Calu3 (cell line): Measurements from ENCODE around the gene MACROD1. TPM values are rescaled to one million over a fixed set of nuclear protein-coding genes. Genes with fewer than 3 reads are reported as not detected.

Experiments
- BruUV-seq: library from RNA; stranded (reverse); fragments of 400-500 nt; replicated peaks from 2 replicates; lab custom pipeline; 2021; lab: Mats Ljungman, UMichigan
- CTCF ChIA-PET: fragments of 300-600 bp; sonication (Branson Sonifier 250); formaldehyde crosslinking; loops from one replicate; lab custom pipeline; 2022; ENCODE audit warnings: antibody characterized with exemption; lab: Charles Lee
- DNase-seq: peaks from one replicate; pipeline ENCODE4 v3.0.0; 2022
- H3K27ac Mint-ChIP-seq: one replicate; pipeline ENCODE4 v1.8.0; 2022; ENCODE audit warnings: mixed read lengths; ENCODE audit not compliant: unreplicated experiment
- H3K27me3 Mint-ChIP-seq: one replicate; pipeline ENCODE4 v1.8.0; 2022; ENCODE audit warnings: mixed read lengths; ENCODE audit not compliant: unreplicated experiment
- H3K36me3 Mint-ChIP-seq: one replicate; pipeline ENCODE4 v1.8.0; 2022; ENCODE audit warnings: mild to moderate bottlenecking, moderate library complexity, mixed read lengths; ENCODE audit not compliant: insufficient read depth, unreplicated experiment
- H3K4me1 Mint-ChIP-seq: one replicate; pipeline ENCODE4 v1.8.0; 2022; ENCODE audit warnings: mild to moderate bottlenecking, low read depth, mixed read lengths; ENCODE audit not compliant: unreplicated experiment
- H3K4me3 Mint-ChIP-seq: one replicate; pipeline ENCODE4 v1.8.0; 2022; ENCODE audit warnings: mild to moderate bottlenecking, low read depth, moderate library complexity, mixed read lengths; ENCODE audit not compliant: unreplicated experiment
- H3K9me3 Mint-ChIP-seq: one replicate; pipeline ENCODE4 v1.8.0; 2022; ENCODE audit warnings: low read depth, mixed read lengths; ENCODE audit not compliant: unreplicated experiment
- intact Hi-C: fragments of 100-400 bp; cut with micrococcal nuclease; formaldehyde crosslinking; loops from one replicate; pipeline ENCODE4 v1.10.0; 2022; ENCODE audit not compliant: unreplicated experiment
- total RNA-seq: library from RNA; stranded (reverse); gene quantifications from 2 replicates; pipeline ENCODE4 v1.2.3, GENCODE V29; 2022
- TF ChIP-seq, protein P1 (sequence below): fragments of 200-600 bp; IDR thresholded peaks from one replicate; pipeline ENCODE4 v1.8.0; 2022; ENCODE audit warnings: antibody characterized with exemption; ENCODE audit not compliant: unreplicated experiment

Gene MACROD1
- total RNA-seq, 1 experiment from 2014 or later, result 35.7 TPM

DNA sequence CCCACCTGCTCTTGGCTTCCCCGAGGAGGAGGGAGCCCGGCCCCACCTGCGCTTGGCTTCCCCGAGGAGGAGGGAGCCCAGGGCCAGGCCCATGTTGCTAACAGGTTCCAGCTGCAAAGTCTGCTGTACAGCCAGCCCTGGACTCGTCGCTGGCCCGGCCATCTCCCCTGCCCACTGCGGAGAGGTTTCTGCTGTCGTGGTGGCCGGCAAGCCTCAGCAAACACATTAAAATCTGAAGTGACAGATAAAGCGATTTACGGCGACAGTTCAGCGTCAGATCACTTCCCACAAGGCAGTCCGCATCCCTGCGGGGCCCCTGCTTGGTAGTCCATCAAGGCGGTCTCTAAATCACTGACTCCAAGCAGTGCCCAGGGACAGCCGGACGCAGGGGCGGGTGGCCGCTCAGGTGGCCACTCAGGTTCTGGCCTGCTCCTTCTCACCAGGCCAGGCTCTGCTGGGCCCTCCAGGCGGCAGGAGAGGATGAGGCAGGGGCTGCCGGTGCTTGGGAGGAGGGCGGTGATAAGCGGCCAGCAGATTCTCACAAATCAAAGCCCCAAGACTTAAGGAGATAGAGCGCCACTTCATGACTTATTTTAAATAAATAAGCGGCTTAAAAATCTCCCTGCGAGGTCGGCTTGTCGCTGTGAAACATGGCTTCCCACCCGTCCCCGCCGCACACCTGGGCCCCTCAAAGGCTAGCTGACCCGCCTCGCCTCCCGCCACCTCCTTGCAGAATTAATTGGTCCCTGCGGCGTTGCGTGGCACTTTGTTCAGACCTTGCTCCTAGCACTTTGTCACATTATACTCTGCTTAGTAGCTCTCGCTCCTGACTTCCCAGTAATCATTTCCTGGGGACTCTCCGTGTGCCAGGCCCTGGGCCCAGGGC, 21.1 kb downstream of the MACROD1 start:
- no peaks in the 10 kb centered on the region for H3K27me3 Mint-ChIP-seq

DNA sequence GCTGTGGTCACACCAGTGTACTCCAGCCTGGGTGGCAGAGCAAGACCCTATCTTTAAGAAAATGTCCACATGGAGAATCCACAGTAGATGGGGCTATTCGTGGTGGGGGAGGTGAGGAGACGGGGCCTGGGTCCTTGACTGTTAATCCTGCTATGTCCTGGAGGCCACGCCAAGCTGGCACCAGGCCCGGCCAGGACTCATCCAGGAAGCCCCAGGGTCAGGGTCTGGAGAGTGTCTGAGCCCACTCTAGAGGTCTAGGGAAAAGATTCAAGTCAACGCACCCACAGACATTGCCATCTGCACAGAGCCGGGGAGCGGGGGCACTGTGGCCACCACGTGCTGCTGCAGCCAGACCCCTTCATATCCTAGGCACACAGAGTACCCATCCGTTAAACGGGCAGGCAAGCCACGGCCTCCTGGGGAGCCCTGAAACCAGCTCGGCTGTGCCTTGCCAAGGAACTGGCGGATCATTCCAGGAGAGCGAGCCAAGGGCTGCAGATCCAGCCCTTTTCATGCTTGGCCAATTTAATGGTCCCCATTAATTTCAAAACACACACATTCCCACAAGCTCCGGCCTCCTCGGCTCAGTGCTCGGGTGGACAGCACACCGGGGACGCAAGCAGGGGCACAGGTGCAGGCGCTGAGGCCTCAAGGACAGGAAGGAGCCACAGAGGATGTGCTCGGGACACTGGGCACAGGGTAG, 24.7 kb downstream of the MACROD1 start:
- H3K27me3 Mint-ChIP-seq, result no peaks in the 10 kb centered on the region
- H3K4me1 Mint-ChIP-seq, result no peaks in the 10 kb centered on the region
- CTCF ChIA-PET, result interaction anchor here (0.7 kb wide), 1 partner anchor 21 kb away, joined by 3 read pairs; no protein-coding TSS in a partner anchor
- TF ChIP-seq, protein P1, sequence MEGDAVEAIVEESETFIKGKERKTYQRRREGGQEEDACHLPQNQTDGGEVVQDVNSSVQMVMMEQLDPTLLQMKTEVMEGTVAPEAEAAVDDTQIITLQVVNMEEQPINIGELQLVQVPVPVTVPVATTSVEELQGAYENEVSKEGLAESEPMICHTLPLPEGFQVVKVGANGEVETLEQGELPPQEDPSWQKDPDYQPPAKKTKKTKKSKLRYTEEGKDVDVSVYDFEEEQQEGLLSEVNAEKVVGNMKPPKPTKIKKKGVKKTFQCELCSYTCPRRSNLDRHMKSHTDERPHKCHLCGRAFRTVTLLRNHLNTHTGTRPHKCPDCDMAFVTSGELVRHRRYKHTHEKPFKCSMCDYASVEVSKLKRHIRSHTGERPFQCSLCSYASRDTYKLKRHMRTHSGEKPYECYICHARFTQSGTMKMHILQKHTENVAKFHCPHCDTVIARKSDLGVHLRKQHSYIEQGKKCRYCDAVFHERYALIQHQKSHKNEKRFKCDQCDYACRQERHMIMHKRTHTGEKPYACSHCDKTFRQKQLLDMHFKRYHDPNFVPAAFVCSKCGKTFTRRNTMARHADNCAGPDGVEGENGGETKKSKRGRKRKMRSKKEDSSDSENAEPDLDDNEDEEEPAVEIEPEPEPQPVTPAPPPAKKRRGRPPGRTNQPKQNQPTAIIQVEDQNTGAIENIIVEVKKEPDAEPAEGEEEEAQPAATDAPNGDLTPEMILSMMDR, result no peak
- no peaks in the 10 kb centered on the region for H3K36me3 Mint-ChIP-seq
- BruUV-seq, result no TSS peak
- DNase-seq, result no peak
- no peaks in the 10 kb centered on the region for H3K9me3 Mint-ChIP-seq
- H3K4me3 Mint-ChIP-seq, result no peak overlapping the region
- H3K27ac Mint-ChIP-seq, result no peak overlapping the region
- intact Hi-C loops, result loop anchor here (10.0 kb wide), 1 partner anchor 96 kb away; no protein-coding TSS in a partner anchor

More for the DNA sequence above, 21.1 kb downstream of the MACROD1 start:
- no peaks in the 10 kb centered on the region for H3K9me3 Mint-ChIP-seq
- intact Hi-C loops, result loop anchor here (10.0 kb wide), 1 partner anchor 100 kb away; no protein-coding TSS in a partner anchor
- H3K4me3 Mint-ChIP-seq, result no peak overlapping the region
- no TSS peak for BruUV-seq
- DNase-seq, result no peak
- CTCF ChIA-PET, result no interaction called here
- no peak overlapping the region for H3K27ac Mint-ChIP-seq
- TF ChIP-seq, protein P1, result no peak
- H3K36me3 Mint-ChIP-seq, result peaks cover 8% of the 10 kb centered on the region
- no peaks in the 10 kb centered on the region for H3K4me1 Mint-ChIP-seq

DNA sequence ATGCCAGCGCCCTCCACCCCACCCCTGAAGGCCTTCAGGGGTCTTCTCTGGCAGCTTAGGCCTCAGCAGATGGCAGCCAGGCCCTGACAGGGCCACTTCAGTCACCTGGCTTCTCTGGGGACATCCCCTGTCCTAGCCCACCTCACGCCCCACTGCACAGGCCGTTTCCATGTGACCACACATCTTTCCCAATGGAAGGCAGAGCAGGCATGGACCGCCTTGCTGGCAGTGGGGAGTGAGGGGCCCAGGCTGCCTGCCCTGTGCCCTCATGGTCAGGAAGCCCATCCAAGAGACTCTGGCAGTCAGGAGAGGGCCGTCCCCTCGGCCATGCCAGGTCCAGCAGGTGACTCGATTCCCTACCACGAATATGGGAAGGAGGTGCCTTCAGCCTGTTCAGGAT, 25.8 kb downstream of the MACROD1 start:
- CTCF ChIA-PET, result no interaction called here
- no peaks in the 10 kb centered on the region for H3K36me3 Mint-ChIP-seq
- DNase-seq, result no peak
- no peaks in the 10 kb centered on the region for H3K9me3 Mint-ChIP-seq
- no peaks in the 10 kb centered on the region for H3K27me3 Mint-ChIP-seq
- TF ChIP-seq, protein P1, result no peak
- no peaks in the 10 kb centered on the region for H3K4me1 Mint-ChIP-seq
- intact Hi-C loops, result loop anchor here (10.0 kb wide), 1 partner anchor 95 kb away; no protein-coding TSS in a partner anchor
- no peak overlapping the region for H3K27ac Mint-ChIP-seq
- BruUV-seq, result no TSS peak
- H3K4me3 Mint-ChIP-seq, result no peak overlapping the region

DNA sequence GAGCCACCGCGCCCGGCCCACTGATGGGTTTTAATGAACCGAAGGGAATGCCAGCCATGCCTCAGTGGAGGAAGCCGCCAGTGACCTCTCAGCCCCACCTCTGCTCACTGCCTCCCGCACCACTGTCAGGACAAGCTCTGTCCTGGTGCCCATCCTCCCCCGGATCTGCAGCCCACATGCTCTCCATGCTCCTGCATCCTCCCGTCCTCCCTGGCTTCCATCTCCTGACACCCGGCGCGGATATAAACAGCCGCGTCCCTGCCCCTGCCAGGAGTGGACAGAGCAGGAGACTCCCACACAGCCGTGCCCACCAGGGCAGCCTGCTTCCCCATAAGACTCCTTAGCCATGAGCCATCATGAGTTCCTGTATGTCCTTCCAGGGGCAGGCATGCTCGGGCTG, 26.9 kb downstream of the MACROD1 start:
- no peak overlapping the region for H3K27ac Mint-ChIP-seq
- TF ChIP-seq, protein P1, result no peak
- H3K9me3 Mint-ChIP-seq, result no peaks in the 10 kb centered on the region
- H3K4me1 Mint-ChIP-seq, result no peaks in the 10 kb centered on the region
- no peaks in the 10 kb centered on the region for H3K36me3 Mint-ChIP-seq
- BruUV-seq, result no TSS peak
- H3K27me3 Mint-ChIP-seq, result no peaks in the 10 kb centered on the region
- H3K4me3 Mint-ChIP-seq, result no peak overlapping the region
- CTCF ChIA-PET, result no interaction called here
- intact Hi-C loops, result no loop called here
- no peak for DNase-seq
